ENCODE measurements around the gene CANT1.

The CANT1 gene

GRCh38 chr17:79051306-79051705, 41.7 kb upstream of the CANT1 start:
- no peak overlapping the region for H3K27ac ChIP-seq
- TF ChIP-seq CTCF (conservative IDR thresholded peaks at IDR 0.05) (no peak), ZFX (IDR thresholded peaks at IDR 0.05) (no peak)

- no peak overlapping the region for H3K27ac ChIP-seq
- TF ChIP-seq CTCF (conservative IDR thresholded peaks at IDR 0.05) (no peak), ZFX (IDR thresholded peaks at IDR 0.05) (no peak)
Observed at GRCh38 chr17:79050551-79050950, 41.0 kb upstream of the CANT1 start.

GRCh38 chr17:79049821-79050220, 40.3 kb upstream of the CANT1 start:
- TF ChIP-seq CTCF (conservative IDR thresholded peaks at IDR 0.05) (no peak), ZFX (IDR thresholded peaks at IDR 0.05) (no peak)
- H3K27ac ChIP-seq: no peak overlapping the region

GRCh38 chr17:79048826-79049755, 39.5 kb upstream of the CANT1 start:
- no peak overlapping the region for H3K27ac ChIP-seq
- TF ChIP-seq CTCF (conservative IDR thresholded peaks at IDR 0.05) (no peak), ZFX (IDR thresholded peaks at IDR 0.05) (no peak)

GRCh38 chr17:79047923-79048825, 38.6 kb upstream of the CANT1 start:
- H3K27ac ChIP-seq: no peak overlapping the region
- no peak for TF ChIP-seq CTCF (conservative IDR thresholded peaks at IDR 0.05)
- no peak for TF ChIP-seq ZFX (IDR thresholded peaks at IDR 0.05)

- TF ChIP-seq CTCF (conservative IDR thresholded peaks at IDR 0.05): no peak
- TF ChIP-seq ZFX (IDR thresholded peaks at IDR 0.05): no peak
- no peak overlapping the region for H3K27ac ChIP-seq
Observed at GRCh38 chr17:79047291-79047920, 37.8 kb upstream of the CANT1 start.
